ENCODE measurements around the gene EXOC4. TPM values are rescaled to one million over a fixed set of nuclear protein-coding genes. Genes with fewer than 3 reads are reported as not detected.

EXOC4 gene
- total RNA-seq, 1 experiment from 2014 or later, result 75.8 TPM

GRCh38 chr7:133510326-133511055 is 257.6 kb downstream of the EXOC4 start:
- Mint-ChIP-seq H3K4me3 (no peak overlapping the region), H3K4me1 (peaks cover 8 to 13% of the 10 kb centered on the region in 2 experiments), H3K36me3 (ENCODE audit: insufficient read depth in 1 of 3, low read depth in 3 of 3) (no peaks in the 10 kb centered on the region), H3K27me3 (ENCODE audit: low read depth) (no peaks in the 10 kb centered on the region), H3K9me3 (no peaks in the 10 kb centered on the region; a peak in 1 of 5 replicates), H3K27ac (no peak overlapping the region)
- no peak overlapping the region for H2BK12ac ChIP-seq (ENCODE audit: insufficient read length, low read depth, low read length)
- H4K20me1 ChIP-seq (ENCODE audit: control insufficient read depth, insufficient read depth, insufficient read length), result no peaks in the 10 kb centered on the region
- H3K23ac ChIP-seq (ENCODE audit: insufficient read length, low read depth, low read length), result no peak overlapping the region
- no peak overlapping the region for H3K27ac ChIP-seq (ENCODE audit: insufficient read length, low read depth, low read length)
- no peak overlapping the region for H4K8ac ChIP-seq (replicated peaks; ENCODE audit: insufficient read length, low read depth, low read length)
- H2BK5ac ChIP-seq (ENCODE audit: insufficient read length, low read length), result no peak overlapping the region
- no peak overlapping the region for H3K56ac ChIP-seq (ENCODE audit: insufficient read length, low read depth, low read length)
- no peak overlapping the region for H3K4me2 ChIP-seq (ENCODE audit: insufficient read depth, insufficient read length, low read length)
- no peak for DNase-seq
- H2AFZ ChIP-seq (ENCODE audit: low read length), result no peak overlapping the region
- TF ChIP-seq CTCF (conservative IDR thresholded peaks at IDR 0.05), result no peak
- no CpG with 5 or more reads among the region's 4 CpGs for WGBS (ENCODE audit: extremely low coverage, insufficient read length, low lambda C conversion rate)
- H4K91ac ChIP-seq (ENCODE audit: insufficient read length, low read depth, low read length), result no peak overlapping the region
- H4K5ac ChIP-seq (ENCODE audit: insufficient read length, low read depth, low read length), result no peak overlapping the region
- H3K27me3 ChIP-seq (ENCODE audit: insufficient read depth, low read length), result no peaks in the 10 kb centered on the region
- no peak overlapping the region for H2AK5ac ChIP-seq (ENCODE audit: insufficient read length, low read length)
- H3K9ac ChIP-seq (ENCODE audit: extremely low read depth, insufficient read length, low read length), result no peak overlapping the region
- no peaks in the 10 kb centered on the region for H3K79me1 ChIP-seq (ENCODE audit: insufficient read depth, low read depth, low read length, poor library complexity, severe bottlenecking)
- H3K14ac ChIP-seq (ENCODE audit: insufficient read depth, low read length), result no peak overlapping the region
- H3K23me2 ChIP-seq (ENCODE audit: insufficient read length, low read depth, low read length, poor library complexity, severe bottlenecking), result no peaks in the 10 kb centered on the region
- no peak overlapping the region for H2BK120ac ChIP-seq (ENCODE audit: low read depth, low read length, poor library complexity, severe bottlenecking)
- no peaks in the 10 kb centered on the region for H3K79me2 ChIP-seq (ENCODE audit: insufficient read depth, low read length)
- no peaks in the 10 kb centered on the region for H3K9me3 ChIP-seq (ENCODE audit: control insufficient read depth, low read depth, low read length)
- H2BK20ac ChIP-seq (ENCODE audit: low read depth, low read length, poor library complexity, severe bottlenecking), result no peak overlapping the region
- H3T11ph ChIP-seq (ENCODE audit: low read length), result no peak overlapping the region
- H3K18ac ChIP-seq (ENCODE audit: insufficient read length, low read depth, low read length), result no peak overlapping the region
- no peak overlapping the region for H2BK15ac ChIP-seq (ENCODE audit: low read depth, low read length)
- peaks cover 2% of the 10 kb centered on the region; the same call in 1 of the 2 replicates for H3K4me1 ChIP-seq (ENCODE audit: insufficient read depth, low read length)
- H3K4ac ChIP-seq (ENCODE audit: low read depth, low read length), result no peak overlapping the region
